Psoas muscle (tissue), 8 donors: ENCODE results near the gene RAX. TPM values are rescaled to one million over a fixed set of nuclear protein-coding genes. Genes with fewer than 3 reads are reported as not detected.

Experiments
- ATAC-seq, 4 donors: fragments of 200-7000 bp; cut with Tn5 transposase; one replicate each; pipeline ENCODE4 v1.9.1; 2020; ENCODE audit warnings: moderate library complexity in 3 of 4, mild to moderate bottlenecking in 2 of 4
- DNase-seq, 2 donors: peaks; one replicate each; pipeline ENCODE4 v3.0.0-alpha.2; 2020
- H3K27ac ChIP-seq: fragments of 200-600 bp; one replicate; pipeline ENCODE4 v1.8.0; 2022
- H3K27me3 ChIP-seq, 3 donors: fragments of 200-600 bp in 1 of 3; one replicate each; pipeline versions ENCODE4 v1.6.1 to v1.8.0; 2013 to 2022; ENCODE audit warnings: low read length in 2 of 3, mild to moderate bottlenecking in 2 of 3, moderate library complexity in 1 of 3; ENCODE audit not compliant: insufficient read depth in 3 of 3
- H3K36me3 ChIP-seq, 2 donors: fragments of 200-600 bp in 1 of 2; one replicate each; pipeline versions ENCODE4 v1.6.1 to v1.8.0; 2013 to 2022; ENCODE audit warnings: low read depth in 1 of 2, mild to moderate bottlenecking in 1 of 2, moderate library complexity in 1 of 2; ENCODE audit not compliant: insufficient read depth in 1 of 2
- H3K4me1 ChIP-seq: fragments of 200-600 bp; one replicate; pipeline ENCODE4 v1.8.0; 2022
- H3K4me3 ChIP-seq: fragments of 200-600 bp; one replicate; pipeline ENCODE4 v1.8.0; 2022; ENCODE audit warnings: mild to moderate bottlenecking
- H3K9me3 ChIP-seq: fragments of 200-600 bp; one replicate; pipeline ENCODE4 v1.8.0; 2022
- CTCF ChIP-seq: fragments of 200-600 bp; IDR thresholded peaks from one replicate; pipeline ENCODE4 v1.8.0; 2022; ENCODE audit warnings: antibody characterized with exemption
- WGBS, 3 donors: extraction: QIAGEN DNeasy Blood & Tissue Kit; methylation state at CpG; one replicate each; pipeline versions ENCODE4 v1.1.6 to v1.1.7; 2013; 5-methylcytosine and 5-hydroxymethylcytosine counted together
- intact Hi-C, 2 donors: fragments of 100-400 bp; cut with DNase I; formaldehyde crosslinking; loops; one replicate each; pipeline versions ENCODE4 v1.11.0 to v1.14.2; 2022
- long read RNA-seq, 2 donors: library from polyadenylated mRNA; unstranded; transcript quantifications; one replicate each; pipeline ENCODE4 v2.0.0, GENCODE V29; 2021
- polyA plus RNA-seq, 3 donors: library from polyadenylated mRNA; stranded (reverse); fragments of 200-250 nt; gene quantifications; one replicate each; pipeline ENCODE4 v1.2.3, GENCODE V29; 2013
- total RNA-seq, 4 donors: library from RNA; stranded (reverse); fragmentation: NEBNext Ultra II Directional in 2 of 4; extraction: Animal tissue kit (Norgen Biotek cat#: 25700) in 2 of 4; gene quantifications; one replicate each; pipeline versions ENCODE4 v1.2.1 to v1.2.4, GENCODE V29; 2021 to 2023
- donor health status: healthy with polysubstance abuse.
- donor health status: DM: no; HTN: no; CAD: no; lungs with moderate emphysema.
- donor health status: Bipolar disorder and iron deficiency.
- donor health status: healthy.
- donor health status: DM: yes; HTN: yes; CAD: no.
- donor health status: DM: no; HTN: no; CAD: no.
- donor health status: DM: no; HTN: no; CAD: no.
- donor health status: DM: yes; HTN: yes; CAD: no.

RAX gene
- total RNA-seq (not detected), polyA plus RNA-seq (not detected)
- long read RNA-seq, donor 1 = 0 reads
- long read RNA-seq, donor 2 = 0 reads

- Histone ChIP-seq H3K4me3 (peak within 1 kb of the TSS; percentile 46), H3K27ac (no peak within 1 kb of the TSS), H3K36me3 (no peaks in the 10 kb centered on the region), H3K9me3 (no peaks in the 10 kb centered on the region), H3K27me3 (peaks cover 0 to 95% (median 54%) of the 10 kb centered on the region in 3 donors), H3K4me1 (peaks cover 11% of the 10 kb centered on the region)
- peak in 2 of 4 donors; percentile 44 to 54 for ATAC-seq
- intact Hi-C loops = no loop called here
- DNase-seq = no peak
- 1 to 3% (median 2%) methylated on average over 62 to 88 of the region's 88 CpGs for WGBS, 3 donors
- TF ChIP-seq CTCF = no peak
Observed at GRCh38 chr18:59272891-59273758, at the start of gene RAX. Gene RAX (minus strand): TSS chr18:59273454. CDS start chr18:59273206, 248 bp downstream.

GRCh38 chr18:59318460-59319050, 45.3 kb upstream of the RAX start, which contains the start of gene CPLX4:
Gene CPLX4 (minus strand): TSS chr18:59318649. CDS start chr18:59318462, 187 bp downstream.
- intact Hi-C loops = no loop called here
- DNase-seq = no peak
- Histone ChIP-seq H3K36me3 (no peaks in the 10 kb centered on the region), H3K9me3 (no peaks in the 10 kb centered on the region), H3K27me3 (no peaks in the 10 kb centered on the region), H3K4me1 (no peaks in the 10 kb centered on the region), H3K27ac (no peak within 1 kb of the TSS), H3K4me3 (no peak within 1 kb of the TSS)
- no peak for TF ChIP-seq CTCF
- WGBS, 3 donors = 82 to 89% (median 88%) methylated on average over 4 of the region's 4 CpGs
- ATAC-seq = no peak

GRCh38 chr18:59311631-59312030, 38.4 kb upstream of the RAX start:
- intact Hi-C loops = no loop called here
- ATAC-seq (no peak), DNase-seq (no peak)
- no peak for TF ChIP-seq CTCF
- Histone ChIP-seq H3K4me1 (peaks cover 3% of the 10 kb centered on the region), H3K27me3 (peaks cover 0 to 6% (median 0%) of the 10 kb centered on the region in 3 donors), H3K36me3 (no peaks in the 10 kb centered on the region), H3K27ac (no peak overlapping the region), H3K9me3 (no peaks in the 10 kb centered on the region), H3K4me3 (no peak overlapping the region)
- WGBS, 3 donors = 82 to 91% (median 84%) methylated on average over 7 of the region's 7 CpGs

- DNase-seq (no peak), ATAC-seq (no peak)
- intact Hi-C loops = loop anchor here (2.0 kb wide), 1 partner anchor 94 kb away; no protein-coding TSS in a partner anchor
- Histone ChIP-seq H3K36me3 (no peaks in the 10 kb centered on the region), H3K27ac (no peak overlapping the region), H3K27me3 (peaks cover 0 to 6% (median 6%) of the 10 kb centered on the region in 3 donors), H3K9me3 (no peaks in the 10 kb centered on the region), H3K4me3 (peak overlapping the region; percentile 52), H3K4me1 (peaks cover 3% of the 10 kb centered on the region)
- WGBS, 3 donors = 11 to 15% (median 15%) methylated on average over 5 of the region's 5 CpGs
- TF ChIP-seq CTCF = no peak
Observed at GRCh38 chr18:59308938-59309260, 35.6 kb upstream of the RAX start.
